Natural killer cell (primary cell): ENCODE measurements around the gene PLEKHO2. TPM values are rescaled to one million over a fixed set of nuclear protein-coding genes. Genes with fewer than 3 reads are reported as not detected.
A peak's percentile ranks its signal among the peaks of the same experiment; 100 is the strongest.

ENCODE experiments used
- ATAC-seq, 3 donors: fragments of 150-1000 bp in 2 of 3; fragments of 200-7000 bp in 1 of 3; cut with Tn5 transposase; 1 replicate in 1 of 3; 2 replicates in 2 of 3; pipeline ENCODE4 v1.10.0; 2021; ENCODE audit warnings: mild to moderate bottlenecking in 2 of 3, moderate library complexity in 2 of 3
- DNase-seq, 2 donors: peaks; one replicate each; pipeline versions ENCODE4 v3.0.0 to v3.0.0-alpha.2; 2013 to 2021; ENCODE audit warnings: mixed read lengths in 1 of 2
- H3K27ac ChIP-seq: one replicate; pipeline ENCODE4 v1.5.1; 2013; ENCODE audit warnings: mild to moderate bottlenecking, low read length
- H3K27me3 ChIP-seq: one replicate; pipeline ENCODE4 v1.6.1; 2013; ENCODE audit warnings: low read length; ENCODE audit not compliant: control insufficient read depth, insufficient read depth
- H3K36me3 ChIP-seq: one replicate; pipeline ENCODE4 v1.6.1; 2013; ENCODE audit warnings: low read length; ENCODE audit not compliant: control insufficient read depth, insufficient read depth
- H3K4me1 ChIP-seq: one replicate; pipeline ENCODE4 v1.6.1; 2013; ENCODE audit warnings: low read length; ENCODE audit not compliant: control insufficient read depth, insufficient read depth
- H3K4me3 ChIP-seq: one replicate; pipeline ENCODE4 v1.5.1; 2013; ENCODE audit warnings: low read length
- H3K9me3 ChIP-seq: one replicate; pipeline ENCODE4 v1.6.1; 2013; ENCODE audit warnings: low read length; ENCODE audit not compliant: control insufficient read depth, insufficient read depth
- H3K27ac Mint-ChIP-seq, 2 donors: one replicate each; pipeline ENCODE4 v1.8.0; 2022; ENCODE audit warnings: mild to moderate bottlenecking in 2 of 2, mixed read lengths in 2 of 2, moderate library complexity in 1 of 2
- H3K27me3 Mint-ChIP-seq, 2 donors: one replicate each; pipeline ENCODE4 v1.8.0; 2022; ENCODE audit warnings: low read depth in 2 of 2, mixed read lengths in 2 of 2
- H3K36me3 Mint-ChIP-seq: one replicate; pipeline ENCODE4 v1.8.0; 2022; ENCODE audit warnings: mixed read lengths
- H3K4me1 Mint-ChIP-seq, 2 donors: one replicate each; pipeline ENCODE4 v1.8.0; 2022; ENCODE audit warnings: mixed read lengths in 2 of 2
- H3K4me3 Mint-ChIP-seq: one replicate; pipeline ENCODE4 v1.8.0; 2022; ENCODE audit warnings: mild to moderate bottlenecking, moderate library complexity, mixed read lengths
- H3K9me3 Mint-ChIP-seq, 2 donors: one replicate each; pipeline ENCODE4 v1.8.0; 2022; ENCODE audit warnings: mixed read lengths in 2 of 2
- WGBS: methylation state at CpG from one replicate; pipeline ENCODE4 v1.1.7; 2013; ENCODE audit warnings: missing lambda C conversion rate; ENCODE audit not compliant: insufficient coverage; 5-methylcytosine and 5-hydroxymethylcytosine counted together
- intact Hi-C: fragments of 100-400 bp; cut with micrococcal nuclease; formaldehyde crosslinking; loops from one replicate; pipeline ENCODE4 v1.14.2; 2022
- total RNA-seq, 4 donors: library from RNA; stranded (reverse); fragments of 120-200 nt in 1 of 4; gene quantifications; one replicate each; pipeline versions ENCODE4 v1.2.3 to v1.2.4, GENCODE V29; 2013 to 2022
- TF ChIP-seq, protein P1 (sequence below): fragments of 200-600 bp; IDR thresholded peaks from one replicate; pipeline ENCODE4 v1.8.0; 2022; ENCODE audit warnings: antibody characterized with exemption

Gene PLEKHO2
- total RNA-seq, 3 donors from 2014 or later (not counting 1 experiment from before 2014, with no cell fraction given): 35.3 to 53.4 (median 49.8) TPM

DNA sequence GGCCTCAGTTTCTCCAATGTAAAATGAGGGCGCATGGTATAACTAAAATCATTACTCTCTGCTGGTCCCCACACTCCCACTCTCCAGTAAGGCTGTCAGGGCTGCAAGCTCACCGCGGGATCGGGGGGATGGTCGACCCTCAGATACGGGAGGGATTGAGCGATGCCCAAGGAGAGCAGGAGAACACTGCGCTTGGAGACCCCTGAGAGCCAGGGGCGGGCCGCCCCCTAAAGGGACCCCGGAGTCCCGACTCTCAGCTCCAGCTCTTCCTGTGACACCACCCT is 713 bp upstream of the PLEKHO2 start:
- Mint-ChIP-seq H3K27me3 (no peaks in the 10 kb centered on the region), H3K9me3 (no peaks in the 10 kb centered on the region), H3K36me3 (no peaks in the 10 kb centered on the region), H3K4me1 (peaks cover 83 to 91% of the 10 kb centered on the region in 2 donors), H3K27ac (peak overlapping the region; percentile 77 to 86), H3K4me3 (peak overlapping the region; percentile 83)
- 8% methylated on average over 12 of the region's 12 CpGs for WGBS
- TF ChIP-seq, protein P1, sequence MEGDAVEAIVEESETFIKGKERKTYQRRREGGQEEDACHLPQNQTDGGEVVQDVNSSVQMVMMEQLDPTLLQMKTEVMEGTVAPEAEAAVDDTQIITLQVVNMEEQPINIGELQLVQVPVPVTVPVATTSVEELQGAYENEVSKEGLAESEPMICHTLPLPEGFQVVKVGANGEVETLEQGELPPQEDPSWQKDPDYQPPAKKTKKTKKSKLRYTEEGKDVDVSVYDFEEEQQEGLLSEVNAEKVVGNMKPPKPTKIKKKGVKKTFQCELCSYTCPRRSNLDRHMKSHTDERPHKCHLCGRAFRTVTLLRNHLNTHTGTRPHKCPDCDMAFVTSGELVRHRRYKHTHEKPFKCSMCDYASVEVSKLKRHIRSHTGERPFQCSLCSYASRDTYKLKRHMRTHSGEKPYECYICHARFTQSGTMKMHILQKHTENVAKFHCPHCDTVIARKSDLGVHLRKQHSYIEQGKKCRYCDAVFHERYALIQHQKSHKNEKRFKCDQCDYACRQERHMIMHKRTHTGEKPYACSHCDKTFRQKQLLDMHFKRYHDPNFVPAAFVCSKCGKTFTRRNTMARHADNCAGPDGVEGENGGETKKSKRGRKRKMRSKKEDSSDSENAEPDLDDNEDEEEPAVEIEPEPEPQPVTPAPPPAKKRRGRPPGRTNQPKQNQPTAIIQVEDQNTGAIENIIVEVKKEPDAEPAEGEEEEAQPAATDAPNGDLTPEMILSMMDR: no peak
- H3K36me3 ChIP-seq: no peaks in the 10 kb centered on the region
- DNase-seq: no peak
- intact Hi-C loops: loop anchor here (1.0 to 5.0 kb wide), 3 partner anchors 16 to 146 kb away; partner anchors contain the start of genes PIF1 and SPG21
- H3K4me1 ChIP-seq: peaks cover 67% of the 10 kb centered on the region
- no peak for ATAC-seq
- peak overlapping the region; percentile 72 for H3K27ac ChIP-seq
- peak overlapping the region; percentile 64 for H3K4me3 ChIP-seq
- no peaks in the 10 kb centered on the region for H3K9me3 ChIP-seq
- no peaks in the 10 kb centered on the region for H3K27me3 ChIP-seq

DNA sequence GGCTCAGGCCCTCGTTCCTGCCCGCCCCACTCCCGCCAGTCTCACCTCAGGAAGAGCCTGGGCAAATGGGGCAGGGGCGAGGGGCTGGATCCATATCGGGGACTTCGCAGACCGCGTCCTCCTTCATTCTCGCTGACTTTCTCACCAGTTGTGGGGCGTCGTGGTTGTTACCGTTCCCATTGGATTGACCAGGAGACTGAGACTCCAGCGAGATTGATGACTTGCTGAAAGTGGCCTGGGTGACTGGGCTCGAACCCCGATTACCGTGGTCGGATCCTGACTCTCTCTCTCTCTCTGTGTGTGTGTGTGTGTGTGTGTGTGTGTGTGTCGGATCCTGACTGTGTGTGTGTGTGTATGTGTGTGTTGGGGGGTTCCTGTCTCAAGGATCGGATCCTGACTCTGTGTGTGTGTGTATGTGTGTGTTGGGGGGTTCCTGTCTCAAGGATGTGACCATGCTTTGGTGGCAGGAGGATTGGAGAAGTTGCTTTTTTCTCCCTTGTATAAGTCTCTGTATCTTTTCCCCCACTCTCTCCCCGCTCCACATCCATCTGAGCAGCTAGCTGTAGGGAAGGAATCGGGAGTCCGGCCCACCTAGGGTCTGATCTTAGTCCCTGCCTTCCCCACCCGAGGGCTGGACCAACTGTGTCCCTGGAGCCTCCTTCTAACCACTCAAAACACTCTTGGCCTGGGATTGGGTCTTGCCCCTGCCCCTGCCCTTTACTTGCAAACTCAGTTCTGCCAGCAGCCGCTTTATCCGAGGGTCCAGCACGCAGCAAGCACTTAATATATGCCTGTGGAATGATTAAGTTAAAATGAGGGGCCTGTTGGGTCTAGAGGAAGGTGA is 603 bp downstream of the PLEKHO2 start:
- ATAC-seq (no peak), DNase-seq (peak in 1 of 2 donors; percentile 44)
- Mint-ChIP-seq H3K27ac (peak overlapping the region; percentile 86 to 89), H3K9me3 (no peaks in the 10 kb centered on the region), H3K27me3 (no peaks in the 10 kb centered on the region), H3K4me1 (peaks cover 85 to 94% of the 10 kb centered on the region in 2 donors), H3K36me3 (no peaks in the 10 kb centered on the region), H3K4me3 (peak overlapping the region; percentile 83)
- Histone ChIP-seq H3K36me3 (peaks cover 5% of the 10 kb centered on the region), H3K4me1 (peaks cover 72% of the 10 kb centered on the region), H3K27ac (peak overlapping the region; percentile 44), H3K27me3 (no peaks in the 10 kb centered on the region), H3K9me3 (no peaks in the 10 kb centered on the region), H3K4me3 (peak overlapping the region; percentile 73)
- WGBS: 2% methylated on average over 26 of the region's 26 CpGs
- TF ChIP-seq, protein P1: no peak
- intact Hi-C loops: loop anchor here (5.0 kb wide), 1 partner anchor 145 kb away; the partner anchor contains the start of gene SPG21

GRCh38 chr15:64842986-64843561 is 1.4 kb downstream of the PLEKHO2 start:
- Histone ChIP-seq H3K9me3 (no peaks in the 10 kb centered on the region), H3K27ac (peak overlapping the region; percentile 44), H3K4me1 (peaks cover 72% of the 10 kb centered on the region), H3K27me3 (no peaks in the 10 kb centered on the region), H3K4me3 (peak overlapping the region; percentile 73), H3K36me3 (peaks cover 5% of the 10 kb centered on the region)
- intact Hi-C loops: loop anchor here (5.0 kb wide), 1 partner anchor 144 kb away; the partner anchor contains the start of gene SPG21
- no peak for ATAC-seq
- peak in 1 of 2 donors; percentile 36 for DNase-seq
- Mint-ChIP-seq H3K4me1 (peaks cover 85 to 94% of the 10 kb centered on the region in 2 donors), H3K27me3 (no peaks in the 10 kb centered on the region), H3K36me3 (no peaks in the 10 kb centered on the region), H3K9me3 (no peaks in the 10 kb centered on the region), H3K4me3 (peak overlapping the region; percentile 83), H3K27ac (peak overlapping the region; percentile 86 to 89)
- TF ChIP-seq, protein P1: no peak
- WGBS: 8% methylated on average over 5 of the region's 7 CpGs
